Activated CD4-positive, CD25-positive, alpha-beta regulatory T cell (primary cell): Measurements from ENCODE around the gene GPR75.

Source experiments
- DNase-seq, 4 experiments: peaks; one replicate each; lab custom pipeline; 2025; lab: John Stamatoyannopoulos, UW

The GPR75 gene

DNA sequence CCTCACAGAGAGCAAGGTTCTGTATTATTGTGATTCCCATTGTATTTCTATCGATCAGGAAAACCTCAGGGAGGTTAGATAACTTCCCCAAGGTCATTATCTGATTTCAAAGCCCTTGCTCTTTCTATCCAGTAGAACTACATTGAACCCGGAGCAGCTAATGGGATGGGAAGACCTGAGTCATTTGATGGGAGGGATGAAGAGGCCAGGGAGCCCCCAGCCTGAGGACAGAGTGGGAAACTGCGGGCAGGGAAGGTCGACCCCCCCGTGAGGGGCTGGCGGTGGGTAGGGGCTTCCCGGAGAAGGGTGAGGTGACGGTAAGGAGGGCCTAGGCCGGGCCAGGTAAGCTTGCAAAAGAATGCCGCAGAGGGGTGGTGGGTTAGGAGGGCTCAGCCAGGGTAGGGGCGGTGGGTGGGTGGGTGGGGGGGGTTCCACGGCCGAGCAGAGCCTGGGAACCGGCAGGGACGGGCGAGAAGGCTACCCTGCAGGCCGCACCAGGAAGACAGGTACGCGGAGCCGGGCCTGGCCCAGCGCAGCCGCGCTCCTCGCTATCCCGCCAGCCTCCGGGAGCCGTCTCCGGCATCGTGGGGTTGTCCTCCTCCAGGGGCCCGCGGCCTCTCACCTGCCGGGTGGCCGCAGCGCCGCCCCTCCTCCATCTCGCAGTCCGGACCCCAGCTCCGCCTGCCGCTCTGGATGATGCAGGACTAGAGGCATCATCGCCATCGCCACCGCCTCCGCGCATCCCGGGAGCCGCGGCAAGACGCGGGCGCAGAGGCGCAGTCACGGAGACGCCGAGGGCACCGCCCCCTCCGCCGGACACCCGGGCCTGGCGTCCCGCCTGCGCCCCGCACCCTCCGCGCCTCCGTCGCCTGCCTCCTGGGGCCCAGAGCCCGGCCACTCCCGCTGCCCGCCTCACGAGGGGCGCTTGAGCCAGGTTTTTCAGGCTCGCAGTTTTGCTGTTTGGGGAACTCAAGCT lies at the start of gene GPR75:
TSS of gene GPR75 (minus strand) at position 762 of the 976 bp plus-strand sequence. CDS start 5,211 bp downstream, outside the sequence.
- no peak for DNase-seq

- DNase-seq, result no peak
Measured at GRCh38 chr2:53907582-53907981, 47.8 kb upstream of the GPR75 start.

GRCh38 chr2:53905396-53905795 lies 45.6 kb upstream of the GPR75 start:
- no peak for DNase-seq

GRCh38 chr2:53903011-53903410 lies 43.2 kb upstream of the GPR75 start:
- no peak for DNase-seq

GRCh38 chr2:53901192-53901591 lies 41.4 kb upstream of the GPR75 start:
- no peak for DNase-seq

- DNase-seq, result no peak
Measured at GRCh38 chr2:53896864-53897263, 37.1 kb upstream of the GPR75 start.

DNA sequence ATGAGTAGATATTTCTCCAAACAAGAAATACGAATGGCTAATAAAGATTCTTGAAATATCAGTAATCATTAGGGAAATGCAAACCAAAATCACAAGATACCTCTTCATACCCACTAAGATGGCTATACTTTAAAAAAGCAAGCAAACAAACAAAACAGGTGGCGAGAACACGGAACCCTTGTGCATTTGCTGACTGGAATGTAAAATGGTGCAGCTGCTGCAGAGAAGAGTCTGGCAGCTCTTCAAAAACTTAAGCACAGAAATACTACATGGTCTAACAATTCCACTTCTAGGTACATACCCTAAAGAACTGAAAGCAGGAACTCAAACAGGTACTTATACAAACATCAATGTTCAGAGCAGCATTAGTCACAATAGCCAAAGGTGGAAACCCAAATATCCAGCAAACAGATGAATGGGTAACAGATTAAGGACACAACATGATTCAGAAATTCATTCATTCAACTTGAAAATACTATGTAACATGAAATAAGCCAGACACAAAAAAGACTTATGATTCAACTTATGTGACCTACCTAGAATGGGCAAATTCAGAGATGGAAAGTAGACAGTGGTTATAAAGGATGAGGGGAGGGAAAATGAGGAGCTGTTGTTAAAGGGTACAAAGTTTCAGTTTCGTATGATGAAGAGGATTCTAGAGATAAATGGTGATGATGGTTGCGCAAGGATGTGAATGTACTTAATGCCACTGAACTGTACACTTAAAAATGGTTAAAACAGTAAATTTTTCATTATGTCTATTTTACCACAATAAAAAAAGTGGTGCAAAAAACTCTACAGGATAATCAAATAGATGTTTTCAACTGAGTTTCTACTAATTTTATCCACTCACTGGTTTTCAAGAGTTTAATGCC lies 26.9 kb upstream of the GPR75 start:
- no peak for DNase-seq

DNA sequence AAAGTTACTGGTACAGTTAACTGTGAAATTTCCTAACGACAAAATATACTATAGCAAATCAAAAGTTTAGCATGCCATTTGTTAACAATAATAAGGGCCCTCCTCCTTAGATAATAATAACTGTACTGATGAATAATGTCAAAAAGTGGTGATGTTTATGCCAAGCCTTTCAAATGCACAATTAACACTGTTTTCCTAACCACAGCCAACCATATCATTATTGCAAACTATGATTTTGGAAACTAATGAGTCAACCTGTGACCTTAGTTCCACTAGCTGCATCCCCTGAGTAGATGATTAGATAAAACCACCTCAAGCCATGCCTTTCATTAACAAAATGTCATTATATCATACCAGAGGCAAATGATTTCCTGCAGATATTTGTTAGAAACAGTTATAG lies 25.1 kb upstream of the GPR75 start:
- no peak for DNase-seq

DNA sequence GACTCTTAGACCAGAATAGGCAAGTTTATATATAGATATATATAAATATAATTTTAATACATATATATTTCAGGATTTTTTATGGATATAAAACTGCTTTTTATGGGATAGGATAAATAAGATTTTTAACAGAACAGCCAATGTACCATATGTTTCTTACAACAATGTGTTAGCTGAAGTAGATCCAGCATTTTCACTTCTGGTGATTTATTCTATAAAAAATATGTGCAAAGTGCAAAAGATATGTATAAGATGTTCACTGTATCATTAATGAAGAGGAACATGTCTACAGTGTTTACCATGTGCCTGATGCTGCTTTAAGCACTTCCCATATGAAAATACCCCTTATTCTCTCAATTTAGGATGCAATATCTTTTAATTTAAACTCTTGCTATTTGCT lies 22.2 kb upstream of the GPR75 start:
- no peak for DNase-seq

- no peak for DNase-seq
Measured at GRCh38 chr2:53881360-53881759, 21.6 kb upstream of the GPR75 start.

GRCh38 chr2:53880756-53881155 lies 21.0 kb upstream of the GPR75 start:
- no peak for DNase-seq

GRCh38 chr2:53877556-53877955 lies 17.8 kb upstream of the GPR75 start:
- no peak for DNase-seq

- DNase-seq, result no peak
Measured at GRCh38 chr2:53877112-53877511, 17.3 kb upstream of the GPR75 start.

DNA sequence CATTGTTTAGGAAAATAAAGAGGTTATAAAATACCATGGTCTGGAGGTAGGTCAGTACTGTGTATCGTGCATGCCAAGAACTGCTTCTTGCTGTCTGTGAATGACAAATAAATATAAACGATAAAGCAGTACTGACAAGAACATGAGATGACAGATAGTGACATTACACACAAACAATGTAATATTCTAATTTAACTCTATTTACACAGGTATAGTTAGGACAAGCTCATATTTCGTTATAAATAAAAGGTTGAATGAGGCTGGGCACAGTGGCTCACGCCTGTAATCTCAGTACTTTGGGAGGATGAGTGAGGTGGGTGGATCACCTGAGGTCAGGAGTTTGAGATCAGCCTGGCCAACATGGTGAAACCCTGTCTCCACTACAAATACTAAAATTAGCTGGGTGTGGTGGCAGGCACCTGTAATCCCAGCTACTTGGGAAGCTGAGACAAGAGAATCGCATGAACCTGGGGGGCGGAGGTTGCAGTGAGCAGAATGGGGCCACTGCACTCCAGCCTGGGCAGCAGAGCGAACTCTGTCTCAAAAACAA lies 14.7 kb upstream of the GPR75 start:
- DNase-seq, result no peak

DNA sequence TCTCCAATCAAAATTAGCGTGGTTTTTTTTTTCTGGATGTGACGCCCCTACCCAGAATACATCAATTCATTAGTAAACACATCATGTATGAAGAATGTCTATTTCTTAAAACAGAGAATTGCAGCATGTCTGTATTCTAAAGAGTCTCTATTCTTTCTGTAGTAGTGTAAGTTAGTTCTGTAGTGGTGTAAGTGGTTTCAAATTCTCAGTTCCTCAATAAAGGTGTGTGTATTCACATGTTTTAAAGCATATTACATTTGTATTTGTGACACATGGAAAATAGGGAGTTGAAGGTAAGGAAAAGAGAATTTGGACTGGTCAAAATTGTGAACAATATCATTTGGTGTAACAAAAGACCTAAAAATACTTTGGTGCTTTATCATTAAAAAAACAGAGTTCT lies 8.0 kb upstream of the GPR75 start:
- no peak for DNase-seq

DNA sequence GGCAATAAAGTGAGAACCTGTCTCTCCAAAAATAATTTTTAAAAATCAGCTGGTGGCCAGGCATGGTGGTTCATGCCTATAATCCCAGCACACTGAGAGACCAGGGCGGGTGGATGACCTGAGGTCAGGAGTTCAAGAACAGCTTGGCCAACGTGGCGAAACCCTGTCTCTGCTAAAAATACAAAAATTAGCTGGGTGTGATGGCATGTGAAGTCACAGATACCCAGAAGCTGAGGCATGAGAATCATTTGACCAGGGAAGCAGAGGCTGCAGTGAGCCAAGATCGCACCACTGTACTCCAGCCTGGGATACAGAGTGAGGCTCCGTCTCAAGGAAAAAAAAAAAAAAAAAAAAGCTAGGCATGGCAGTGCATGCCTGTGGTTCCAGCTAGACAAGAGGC lies 7.4 kb upstream of the GPR75 start:
- DNase-seq, result no peak

DNA sequence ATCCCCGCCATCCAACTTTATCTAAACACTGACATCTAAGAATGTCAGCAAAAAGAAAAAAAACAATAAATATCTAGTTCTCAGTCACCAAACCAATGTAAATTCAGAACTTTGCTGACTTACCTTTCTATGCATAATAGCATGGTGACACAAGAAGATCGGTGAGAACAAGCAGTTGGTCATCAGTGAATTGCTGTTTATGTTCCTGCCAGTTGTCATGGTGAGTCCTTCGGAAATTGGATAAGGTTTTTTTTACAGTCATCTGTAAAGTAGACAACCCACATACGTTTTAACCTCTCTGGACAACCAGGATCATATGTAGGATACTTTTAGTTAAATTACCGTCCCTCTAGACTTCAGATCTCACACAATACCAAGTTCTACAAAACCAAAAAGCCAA lies 6.2 kb upstream of the GPR75 start:
- DNase-seq, result no peak

DNA sequence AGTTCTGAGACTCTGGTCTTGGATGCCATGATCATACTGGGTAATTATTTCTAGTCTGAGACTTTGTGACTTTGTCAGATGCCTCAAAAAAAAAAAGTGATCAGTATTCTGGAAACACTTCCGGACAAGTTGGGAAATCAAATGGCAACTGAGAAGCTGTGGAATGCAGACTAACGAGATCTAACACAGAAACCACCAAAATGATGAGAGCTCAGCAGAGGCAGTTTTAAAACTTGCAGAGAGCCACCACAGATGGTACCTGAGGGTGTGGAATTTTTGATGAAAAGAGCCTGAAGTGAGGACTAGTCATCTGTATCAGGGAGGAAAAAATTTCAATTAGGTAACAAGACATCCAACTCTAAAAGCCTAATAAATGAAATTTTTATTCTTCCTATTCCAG lies 5.5 kb upstream of the GPR75 start:
- no peak for DNase-seq

- DNase-seq, result no peak
Measured at GRCh38 chr2:53863538-53864227, 3.9 kb upstream of the GPR75 start.

- no peak for DNase-seq
Measured at GRCh38 chr2:53861824-53862223, 2.1 kb upstream of the GPR75 start.

GRCh38 chr2:53856272-53856671 lies 3.5 kb downstream of the GPR75 start:
- DNase-seq, result no peak

GRCh38 chr2:53854678-53855077 lies 5.1 kb downstream of the GPR75 start:
- DNase-seq, result no peak
